HEK293T (cell line): ENCODE results near the gene TP53RK.

Experiments
- ARNT ChIP-seq: fragments of 450-650 bp; IDR thresholded peaks from 2 replicates; pipeline ENCODE4 v1.6.1; 2017; ENCODE audit warnings: mild to moderate bottlenecking
- ELF4 ChIP-seq: fragments of 450-650 bp; IDR thresholded peaks from 2 replicates; pipeline ENCODE4 v1.6.1; 2017; ENCODE audit warnings: antibody characterized with exemption
- FOXA1 ChIP-seq: fragments of 450-650 bp; IDR thresholded peaks from 2 replicates; pipeline ENCODE4 v1.6.1; 2016; ENCODE audit warnings: mild to moderate bottlenecking
- FOXK2 ChIP-seq: fragments of 450-650 bp; IDR thresholded peaks from 2 replicates; pipeline ENCODE4 v1.6.1; 2016; ENCODE audit warnings: mild to moderate bottlenecking
- FOXM1 ChIP-seq: fragments of 450-650 bp; IDR thresholded peaks from 2 replicates; pipeline ENCODE4 v1.6.1; 2017; ENCODE audit warnings: mild to moderate bottlenecking, borderline replicate concordance
- NFRKB ChIP-seq: fragments of 450-650 bp; IDR thresholded peaks from 2 replicates; pipeline ENCODE4 v1.6.1; 2016; ENCODE audit warnings: mild to moderate bottlenecking, moderate library complexity
- SP1 ChIP-seq: fragments of 450-650 bp; IDR thresholded peaks from 2 replicates; pipeline ENCODE4 v1.6.1; 2017
- SUZ12 ChIP-seq: fragments of 450-650 bp; IDR thresholded peaks from 2 replicates; pipeline ENCODE4 v1.6.1; 2016; ENCODE audit warnings: mild to moderate bottlenecking
- TARDBP ChIP-seq: fragments of 450-650 bp; IDR thresholded peaks from 2 replicates; pipeline ENCODE4 v1.6.1; 2016
- ZNF384 ChIP-seq: fragments of 450-650 bp; IDR thresholded peaks from 2 replicates; pipeline ENCODE4 v1.6.1; 2016
- TF ChIP-seq, protein P1 (sequence below): fragments of 450-650 bp; IDR thresholded peaks from 2 replicates; pipeline ENCODE4 v1.6.1; 2016

- TF ChIP-seq SUZ12: no peak
- no peak for TF ChIP-seq SP1
- no peak for TF ChIP-seq NFRKB
- TF ChIP-seq FOXM1: no peak
- no peak for TF ChIP-seq ELF4
- no peak for TF ChIP-seq ARNT
- no peak for TF ChIP-seq TARDBP
- TF ChIP-seq, protein P1, sequence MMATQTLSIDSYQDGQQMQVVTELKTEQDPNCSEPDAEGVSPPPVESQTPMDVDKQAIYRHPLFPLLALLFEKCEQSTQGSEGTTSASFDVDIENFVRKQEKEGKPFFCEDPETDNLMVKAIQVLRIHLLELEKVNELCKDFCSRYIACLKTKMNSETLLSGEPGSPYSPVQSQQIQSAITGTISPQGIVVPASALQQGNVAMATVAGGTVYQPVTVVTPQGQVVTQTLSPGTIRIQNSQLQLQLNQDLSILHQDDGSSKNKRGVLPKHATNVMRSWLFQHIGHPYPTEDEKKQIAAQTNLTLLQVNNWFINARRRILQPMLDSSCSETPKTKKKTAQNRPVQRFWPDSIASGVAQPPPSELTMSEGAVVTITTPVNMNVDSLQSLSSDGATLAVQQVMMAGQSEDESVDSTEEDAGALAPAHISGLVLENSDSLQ: no peak
- TF ChIP-seq ZNF384: no peak
- TF ChIP-seq FOXA1: no peak
- TF ChIP-seq FOXK2: no peak
These were observed 17.2 kb downstream of the TP53RK start for GRCh38 chr20:46671866-46672542.
